Loucy (cell line): ENCODE results near the gene CAMTA2.

Experiments
- H2AFZ ChIP-seq: fragments of 200-600 bp; sonication (generic); 2 replicates; pipeline ENCODE4 v1.6.0; 2016; ENCODE audit warnings: antibody characterized with exemption, mild to moderate bottlenecking, low read length, moderate library complexity
- H3F3A ChIP-seq: fragments of 200-600 bp; 2 replicates; pipeline ENCODE4 v1.6.0; 2016; ENCODE audit warnings: antibody characterized with exemption, low read depth, mild to moderate bottlenecking
- H3K27me3 ChIP-seq: fragments of 200-600 bp; sonication (generic); 2 replicates; pipeline ENCODE4 v1.6.1; 2014; ENCODE audit warnings: low read length, mild to moderate bottlenecking; ENCODE audit not compliant: insufficient read depth, poor library complexity, severe bottlenecking
- H3K36me3 ChIP-seq: fragments of 200-600 bp; sonication (generic); 2 replicates; pipeline ENCODE4 v1.6.1; 2016; ENCODE audit warnings: low read length; ENCODE audit not compliant: insufficient read depth
- H3K4me1 ChIP-seq: fragments of 200-600 bp; sonication (generic); 2 replicates; pipeline ENCODE4 v1.5.1; 2014; ENCODE audit warnings: low read length, mild to moderate bottlenecking; ENCODE audit not compliant: insufficient read depth, poor library complexity, severe bottlenecking
- H3K4me2 ChIP-seq: fragments of 200-600 bp; sonication (generic); 2 replicates; pipeline ENCODE4 v1.6.0; 2014; ENCODE audit warnings: antibody characterized with exemption, low read length, low read depth, mild to moderate bottlenecking; ENCODE audit not compliant: poor library complexity, severe bottlenecking
- H3K4me3 ChIP-seq: fragments of 200-600 bp; sonication (generic); 2 replicates; pipeline ENCODE4 v1.5.1; 2014; ENCODE audit warnings: low read length, mild to moderate bottlenecking, mixed read lengths; ENCODE audit not compliant: poor library complexity, severe bottlenecking
- H3K79me2 ChIP-seq: fragments of 200-600 bp; sonication (generic); 2 replicates; pipeline ENCODE4 v1.6.1; 2014; ENCODE audit warnings: low read length; ENCODE audit not compliant: insufficient read depth
- H3K9ac ChIP-seq: fragments of 200-600 bp; sonication (generic); 2 replicates; pipeline ENCODE4 v1.6.0; 2014; ENCODE audit warnings: mild to moderate bottlenecking, low read depth, low read length, moderate library complexity; ENCODE audit not compliant: poor library complexity, severe bottlenecking
- H3K9me2 ChIP-seq: fragments of 200-600 bp; sonication (generic); replicated peaks from 2 replicates; pipeline ENCODE4 v1.6.1; 2016; ENCODE audit warnings: low read depth, low read length, mixed read lengths
- H3K9me3 ChIP-seq: fragments of 200-600 bp; sonication (generic); 2 replicates; pipeline ENCODE4 v1.6.1; 2014; ENCODE audit warnings: mild to moderate bottlenecking, antibody characterized with exemption, low read length, low read depth; ENCODE audit not compliant: insufficient read depth
- H4K20me1 ChIP-seq: fragments of 200-600 bp; sonication (generic); 2 replicates; pipeline ENCODE4 v1.6.0; 2014; ENCODE audit warnings: antibody characterized with exemption, low read length, mild to moderate bottlenecking; ENCODE audit not compliant: insufficient read depth, poor library complexity, severe bottlenecking
- CTCF ChIP-seq: fragments of 200-600 bp; sonication (generic); conservative IDR thresholded peaks from 2 replicates; pipeline ENCODE4 v1.5.1; 2014; ENCODE audit warnings: mild to moderate bottlenecking, antibody characterized with exemption, low read length
- EZH2phosphoT487 ChIP-seq: fragments of 200-600 bp; IDR thresholded peaks from 2 replicates; pipeline ENCODE4 v1.6.1; 2018; ENCODE audit warnings: antibody characterized with exemption, mild to moderate bottlenecking, moderate library complexity, borderline replicate concordance

CAMTA2 gene

GRCh38 chr17:4939546-4939795 is 48.0 kb downstream of the CAMTA2 start:
- H4K20me1 ChIP-seq, result peaks cover 41% of the 10 kb centered on the region
- peaks cover 70% of the 10 kb centered on the region for H3K4me1 ChIP-seq
- peak overlapping the region; percentile 90 for H3K4me3 ChIP-seq
- TF ChIP-seq CTCF (no peak), EZH2phosphoT487 (no peak)
- H3F3A ChIP-seq, result peaks cover 19% of the 10 kb centered on the region
- H3K4me2 ChIP-seq, result peak overlapping the region; percentile 98
- H3K79me2 ChIP-seq, result peaks cover 73% of the 10 kb centered on the region
- peak overlapping the region; percentile 67 for H2AFZ ChIP-seq
- H3K27me3 ChIP-seq, result no peaks in the 10 kb centered on the region
- no peaks in the 10 kb centered on the region for H3K9me3 ChIP-seq
- peaks cover 18% of the 10 kb centered on the region; the same call in 1 of the 2 replicates for H3K36me3 ChIP-seq
- H3K9ac ChIP-seq, result peak overlapping the region; percentile 99
- H3K9me2 ChIP-seq, result no peaks in the 10 kb centered on the region

GRCh38 chr17:4938688-4939545 is 48.6 kb downstream of the CAMTA2 start:
- no peaks in the 10 kb centered on the region for H3K9me3 ChIP-seq
- peak overlapping the region; percentile 98 for H3K4me2 ChIP-seq
- H3K9ac ChIP-seq, result peak overlapping the region; percentile 99
- H2AFZ ChIP-seq, result peak overlapping the region; percentile 67
- no peak for TF ChIP-seq EZH2phosphoT487
- TF ChIP-seq CTCF, result no peak
- H4K20me1 ChIP-seq, result peaks cover 38% of the 10 kb centered on the region
- H3K4me1 ChIP-seq, result peaks cover 69% of the 10 kb centered on the region
- H3K79me2 ChIP-seq, result peaks cover 67% of the 10 kb centered on the region
- H3K4me3 ChIP-seq, result peak overlapping the region; percentile 90
- peaks cover 16% of the 10 kb centered on the region; the same call in 1 of the 2 replicates for H3K36me3 ChIP-seq
- peaks cover 17% of the 10 kb centered on the region for H3F3A ChIP-seq
- no peaks in the 10 kb centered on the region for H3K9me2 ChIP-seq
- no peaks in the 10 kb centered on the region for H3K27me3 ChIP-seq

- H3K27me3 ChIP-seq, result no peaks in the 10 kb centered on the region
These were observed 49.4 kb downstream of the CAMTA2 start for GRCh38 chr17:4938069-4938491.

More at GRCh38 chr17:4938069-4938491, 49.4 kb downstream of the CAMTA2 start:
- TF ChIP-seq CTCF (no peak), EZH2phosphoT487 (no peak)
- H3K4me2 ChIP-seq, result peak overlapping the region; percentile 98
- H4K20me1 ChIP-seq, result peaks cover 29% of the 10 kb centered on the region
- peaks cover 12% of the 10 kb centered on the region for H3F3A ChIP-seq
- no peak overlapping the region for H2AFZ ChIP-seq
- H3K4me1 ChIP-seq, result peaks cover 69% of the 10 kb centered on the region
- H3K4me3 ChIP-seq, result peak overlapping the region; percentile 90
- no peaks in the 10 kb centered on the region for H3K9me2 ChIP-seq
- peak overlapping the region; percentile 99 for H3K9ac ChIP-seq
- peaks cover 10% of the 10 kb centered on the region; the same call in 1 of the 2 replicates for H3K36me3 ChIP-seq
- H3K9me3 ChIP-seq, result no peaks in the 10 kb centered on the region
- H3K79me2 ChIP-seq, result peaks cover 59% of the 10 kb centered on the region
